Activated naive CD4-positive, alpha-beta T cell (primary cell): Measurements from ENCODE around the gene KRT20.
"Not testable (repeated sequence)": the region's sequence is repeated elsewhere in the genome, so short reads cannot be mapped to it uniquely, and the experiment has no call there.

Experiments
- DNase-seq, 4 experiments: peaks; one replicate each; lab custom pipeline; 2025; lab: John Stamatoyannopoulos, UW

Gene KRT20

DNA sequence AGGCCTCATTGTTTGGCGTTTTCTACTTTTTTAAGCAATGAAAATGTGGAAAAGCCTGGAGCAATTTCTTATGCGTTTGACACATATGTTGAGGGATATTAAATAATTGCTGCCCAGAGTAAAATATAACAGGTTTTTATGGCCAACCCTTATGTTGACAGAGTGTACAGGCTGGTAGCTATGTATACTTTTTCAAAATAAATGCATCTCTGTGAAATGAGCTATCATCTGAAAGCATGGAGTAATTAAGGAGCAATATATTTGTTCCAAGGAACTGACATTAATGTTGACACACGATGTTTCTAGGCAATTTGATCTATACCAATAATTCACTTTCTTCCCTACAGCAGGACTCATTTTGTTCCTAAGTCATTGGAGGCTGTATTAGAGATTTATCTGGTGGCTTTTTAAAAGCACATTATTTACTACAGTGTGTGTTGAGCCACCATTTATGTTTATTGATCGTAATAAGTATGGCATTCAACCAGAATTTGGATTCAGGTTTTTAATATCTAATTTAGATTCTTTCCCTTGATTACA is 11.9 kb upstream of the KRT20 start:
- DNase-seq, result no peak

DNA sequence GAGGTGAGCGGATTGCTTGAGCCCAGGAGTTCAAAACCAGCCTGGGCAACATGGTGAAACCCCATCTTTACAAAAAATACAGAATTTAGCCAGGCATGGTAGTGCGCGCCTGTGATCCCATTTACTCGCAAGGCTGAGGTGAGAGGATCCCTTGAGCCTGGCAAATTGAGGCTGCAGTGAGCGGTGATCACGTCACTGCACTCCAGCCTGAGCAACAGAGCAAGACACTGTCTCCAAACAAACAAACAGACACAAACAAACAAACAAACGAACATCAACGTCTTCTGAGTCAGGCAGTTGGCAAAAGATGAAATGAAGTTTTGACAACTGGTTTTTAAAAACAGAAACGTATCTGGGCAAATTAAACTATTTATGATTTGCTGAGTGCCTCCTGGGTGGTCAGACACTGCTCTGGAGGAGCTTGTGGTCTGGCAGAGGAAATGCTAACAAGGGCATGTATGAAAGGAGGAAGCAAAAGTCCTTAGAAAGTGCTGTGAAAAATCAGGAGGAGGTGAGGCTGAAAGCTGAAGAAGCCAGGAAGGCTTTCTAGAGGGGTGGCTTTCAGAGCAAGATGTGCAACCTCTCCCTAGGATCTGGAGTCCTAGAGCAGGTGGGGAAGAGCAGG is 10.2 kb upstream of the KRT20 start:
- no peak for DNase-seq

DNA sequence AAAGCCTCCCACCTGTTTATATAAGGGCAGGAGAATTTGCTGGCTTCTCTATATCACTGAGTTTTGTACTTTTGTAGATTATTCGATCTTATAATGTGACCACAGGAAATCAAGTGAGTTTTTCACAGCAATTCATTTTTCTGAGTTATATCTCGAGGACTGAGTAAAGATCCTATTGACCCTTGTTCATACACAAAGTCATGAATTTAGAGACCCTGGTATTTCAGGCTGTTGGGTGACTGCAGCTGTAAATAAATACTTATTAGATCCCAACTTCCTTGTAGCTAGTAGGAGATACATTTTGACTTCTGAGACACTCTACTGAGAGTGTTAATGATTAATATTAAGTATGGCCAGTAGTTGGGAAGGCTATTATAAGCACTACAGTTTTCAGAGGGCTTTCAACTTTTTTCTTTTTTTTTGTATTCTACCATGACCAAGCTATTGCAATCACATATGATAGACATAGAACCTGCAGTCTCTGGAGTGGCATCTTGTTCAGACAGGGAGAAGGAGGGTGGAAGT is 3.2 kb upstream of the KRT20 start:
- no peak for DNase-seq

DNA sequence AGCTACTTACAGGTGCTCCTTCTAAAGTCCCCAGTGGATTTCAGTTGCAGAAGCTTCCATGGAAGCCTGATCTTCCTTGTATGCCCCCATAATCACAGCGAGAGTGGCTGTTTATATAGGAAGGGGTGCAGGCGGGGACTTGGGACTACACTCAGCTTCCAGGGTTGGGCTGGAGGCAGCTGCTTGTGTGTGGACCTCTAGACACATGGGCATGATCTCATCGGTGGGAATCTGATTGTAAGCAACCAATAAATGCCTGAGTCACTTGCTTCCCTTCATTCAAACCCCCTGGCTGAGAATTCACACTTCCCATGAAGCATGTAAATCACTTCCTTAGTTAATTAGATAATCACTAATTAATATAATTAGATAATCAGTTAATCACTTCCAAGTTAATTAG is 1.0 kb upstream of the KRT20 start:
- DNase-seq, result no peak

DNA sequence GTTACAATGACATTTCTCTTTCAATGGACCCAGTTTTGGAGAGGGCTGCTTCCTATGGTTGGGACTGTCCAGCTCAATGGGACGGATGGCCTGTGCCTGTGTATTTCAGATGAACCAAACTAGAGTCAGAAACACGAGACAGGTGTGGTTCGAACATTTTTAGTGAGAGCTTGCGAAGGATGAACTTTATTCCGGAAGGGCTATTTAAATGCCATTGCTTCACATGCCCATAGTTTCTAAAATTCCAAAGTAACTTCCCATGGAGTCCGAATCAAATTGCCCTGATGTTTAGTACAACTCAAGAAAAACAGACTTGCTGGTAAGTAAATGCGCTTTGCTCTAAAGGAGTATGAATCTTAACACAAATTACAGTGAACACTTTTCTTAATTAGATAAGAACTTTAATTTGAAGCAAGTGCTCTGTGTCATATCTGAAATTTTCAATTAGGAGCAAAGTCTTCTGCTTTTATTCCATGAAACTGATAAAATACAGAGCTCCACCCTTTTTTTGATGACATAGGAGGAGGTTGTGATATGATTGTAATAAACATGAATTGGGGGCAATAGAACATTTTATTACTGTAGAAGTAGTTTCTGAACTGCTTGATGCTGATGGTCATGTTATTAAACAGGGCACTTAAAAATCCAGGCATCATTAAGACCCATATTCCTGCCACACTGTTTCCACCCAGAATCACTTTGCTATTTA is 1.3 kb downstream of the KRT20 start:
- no peak for DNase-seq

DNA sequence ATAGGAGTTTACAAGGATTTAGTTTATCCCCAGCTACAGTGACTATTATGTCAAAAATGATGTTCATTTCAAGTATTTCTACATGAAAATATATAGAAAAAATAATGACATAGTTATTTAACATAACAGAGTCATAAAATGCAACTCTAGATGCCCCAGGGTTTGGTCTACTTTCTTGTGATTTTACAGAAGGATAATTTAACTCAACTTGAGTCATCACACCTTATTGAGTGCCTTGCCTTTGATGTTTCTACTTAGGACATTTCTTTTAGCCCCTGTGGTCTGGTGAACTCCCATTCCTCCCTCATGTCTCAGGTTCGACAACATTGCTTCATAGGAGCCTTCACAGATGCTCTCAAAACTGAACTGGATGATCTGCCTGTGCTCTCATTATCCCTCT is 2.0 kb downstream of the KRT20 start:
- no peak for DNase-seq

DNA sequence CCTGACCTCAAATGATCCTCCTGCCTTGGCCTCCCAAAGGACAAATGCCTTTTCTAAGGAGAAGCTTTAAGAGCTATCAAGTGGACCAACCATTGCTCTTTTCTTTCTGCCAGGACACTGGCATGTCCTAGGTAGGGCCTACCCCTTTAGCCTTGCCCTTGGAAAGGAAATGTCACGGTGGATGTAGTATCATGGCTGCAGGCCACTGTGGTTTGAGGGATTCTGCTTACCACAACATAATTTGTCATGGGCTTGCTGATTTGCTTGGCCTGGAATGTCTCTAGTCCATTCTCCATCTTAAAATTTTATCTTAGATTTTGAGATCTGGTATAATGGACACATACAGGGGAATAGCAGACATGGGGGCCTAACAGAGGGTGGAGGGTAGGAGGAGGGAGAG is 6.0 kb downstream of the KRT20 start:
- DNase-seq, result no peak

DNA sequence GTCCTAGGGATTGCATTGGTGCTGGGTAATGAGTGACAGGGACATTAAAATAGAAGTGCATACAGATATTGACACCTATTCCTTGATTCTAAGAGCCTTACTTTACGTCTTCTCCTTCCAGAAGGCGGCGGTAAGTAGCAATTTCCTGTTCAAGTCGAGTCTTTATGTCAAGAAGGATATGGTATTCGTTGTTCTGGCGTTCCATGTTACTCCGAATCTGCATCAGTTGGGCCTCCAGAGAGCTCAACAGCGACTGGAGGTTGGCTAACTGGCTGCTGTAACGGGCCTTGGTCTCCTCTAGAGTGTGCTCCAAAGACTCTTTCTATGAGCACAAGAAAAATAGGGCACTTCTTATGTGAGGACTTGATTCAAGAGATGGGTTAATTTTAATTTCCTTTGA is 7.0 kb downstream of the KRT20 start:
- DNase-seq, result no peak

DNA sequence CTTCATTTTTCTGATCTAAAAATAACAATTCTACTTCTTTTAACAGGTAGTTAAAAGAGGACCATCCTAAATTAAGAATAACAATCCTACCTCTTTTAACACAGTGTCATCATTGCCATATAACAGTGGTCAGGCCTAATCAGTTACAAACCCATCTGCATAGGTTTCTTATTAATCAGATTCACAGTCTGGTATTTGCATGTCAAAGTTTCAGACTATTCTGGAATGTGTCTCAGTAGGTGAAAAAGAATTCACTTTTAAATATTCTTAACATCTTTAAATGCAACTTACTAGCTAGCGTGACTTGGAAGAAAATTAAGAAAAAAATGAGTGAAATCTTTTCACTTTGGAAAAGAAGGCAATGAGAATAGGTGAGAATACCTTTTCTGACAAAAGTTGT is 11.2 kb downstream of the KRT20 start:
- no peak for DNase-seq

DNA sequence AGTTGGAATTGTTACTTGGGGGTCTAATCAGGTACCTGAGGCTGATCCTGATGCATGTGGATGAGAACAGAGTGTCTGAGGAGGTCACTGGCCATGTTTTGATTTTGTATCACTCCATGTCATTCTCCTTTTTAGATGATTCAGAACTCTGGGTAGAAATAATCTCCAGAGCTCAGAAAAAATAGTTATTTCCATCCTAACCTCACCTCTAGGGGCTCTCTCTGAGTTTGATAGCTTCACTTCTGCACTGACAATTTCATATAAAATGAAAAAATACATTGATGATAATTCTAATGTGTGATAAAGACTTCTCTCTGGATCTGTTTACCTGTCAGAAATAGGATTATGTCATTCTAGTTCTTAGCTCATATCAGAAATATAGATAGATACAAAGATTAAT is 11.8 kb downstream of the KRT20 start:
- DNase-seq, result no peak

DNA sequence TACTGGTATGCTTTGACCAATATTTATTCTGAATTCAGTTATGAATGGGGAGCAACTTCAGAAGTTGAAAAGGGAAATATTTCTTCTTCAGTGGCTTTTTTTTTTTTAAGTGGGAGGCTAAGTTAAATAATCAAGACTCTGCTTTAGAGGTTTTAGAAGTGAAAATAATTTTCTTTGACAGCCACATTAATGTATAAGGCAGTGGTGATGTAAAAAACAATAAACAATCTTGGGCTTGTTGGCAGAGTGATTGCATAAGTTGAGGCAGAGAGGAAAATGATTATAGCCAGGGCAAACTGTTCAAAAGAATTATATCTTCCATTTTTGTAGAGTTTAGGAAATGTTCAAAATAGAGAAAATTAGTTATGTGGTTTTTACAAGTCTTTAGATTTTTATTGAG is 12.6 kb downstream of the KRT20 start:
- DNase-seq, result no peak

DNA sequence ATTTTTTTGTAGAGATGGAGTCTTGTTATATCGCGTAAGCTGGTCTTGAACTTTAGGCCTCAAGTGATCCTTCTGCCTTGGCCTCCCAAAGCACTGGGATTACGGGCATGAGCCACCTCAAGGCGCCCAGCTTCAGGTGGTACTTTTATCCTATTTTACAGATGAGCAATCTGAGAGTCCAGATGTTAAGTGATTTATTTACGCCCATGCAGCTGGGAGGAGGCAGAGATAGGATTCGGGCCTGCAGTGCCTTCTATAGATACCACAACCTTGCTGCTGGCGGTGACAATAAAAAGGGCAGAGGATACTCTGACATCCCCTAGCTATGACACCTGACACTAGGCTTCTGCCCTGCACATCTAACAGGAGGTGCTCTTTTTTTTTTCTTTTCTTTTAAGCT is 13.7 kb downstream of the KRT20 start:
- no peak for DNase-seq

DNA sequence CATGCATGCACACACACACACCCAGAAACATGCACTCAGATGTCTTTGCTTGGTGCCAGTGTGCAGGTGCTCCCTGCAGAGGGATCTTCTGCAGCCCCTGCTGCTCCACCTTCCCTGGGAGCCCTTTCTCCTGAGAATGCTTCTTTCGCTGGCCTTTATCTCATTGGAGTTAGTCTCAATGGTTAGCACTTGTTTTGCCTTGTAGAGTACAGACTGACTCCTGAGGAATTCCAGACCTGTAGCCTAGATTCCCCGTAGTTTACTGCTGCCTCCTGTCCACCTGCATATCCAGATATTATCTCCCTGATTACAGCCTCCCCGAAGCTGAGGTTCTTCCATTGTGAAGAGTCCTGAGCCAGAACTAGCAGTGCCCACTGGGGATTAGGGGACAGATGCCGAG is 14.9 kb downstream of the KRT20 start:
- no peak for DNase-seq

DNA sequence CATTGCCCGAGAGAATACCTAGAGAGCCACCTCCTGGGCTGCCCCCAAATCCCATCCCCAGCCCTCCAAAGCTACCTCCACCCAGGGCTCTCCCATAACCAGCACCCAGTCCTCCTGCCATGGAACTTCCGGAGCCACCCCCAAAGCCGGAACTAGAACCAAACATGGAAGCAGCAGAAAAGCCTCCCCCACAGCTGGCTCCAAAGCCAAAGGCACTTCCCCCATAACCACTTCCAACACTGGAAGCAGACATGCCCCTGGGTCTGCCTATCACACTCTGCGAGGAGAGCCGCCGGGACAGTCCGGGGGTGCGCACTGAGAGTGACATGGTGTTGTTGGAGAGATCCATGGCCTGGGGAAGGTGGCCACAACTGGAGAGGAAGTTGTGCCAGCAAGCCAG is 18.2 kb downstream of the KRT20 start, which contains the start of gene KRT12:
Gene KRT12 (minus strand): TSS at position 386 of the 400 bp plus-strand sequence. CDS start 37 bp downstream, at position 349.
- no peak for DNase-seq

DNA sequence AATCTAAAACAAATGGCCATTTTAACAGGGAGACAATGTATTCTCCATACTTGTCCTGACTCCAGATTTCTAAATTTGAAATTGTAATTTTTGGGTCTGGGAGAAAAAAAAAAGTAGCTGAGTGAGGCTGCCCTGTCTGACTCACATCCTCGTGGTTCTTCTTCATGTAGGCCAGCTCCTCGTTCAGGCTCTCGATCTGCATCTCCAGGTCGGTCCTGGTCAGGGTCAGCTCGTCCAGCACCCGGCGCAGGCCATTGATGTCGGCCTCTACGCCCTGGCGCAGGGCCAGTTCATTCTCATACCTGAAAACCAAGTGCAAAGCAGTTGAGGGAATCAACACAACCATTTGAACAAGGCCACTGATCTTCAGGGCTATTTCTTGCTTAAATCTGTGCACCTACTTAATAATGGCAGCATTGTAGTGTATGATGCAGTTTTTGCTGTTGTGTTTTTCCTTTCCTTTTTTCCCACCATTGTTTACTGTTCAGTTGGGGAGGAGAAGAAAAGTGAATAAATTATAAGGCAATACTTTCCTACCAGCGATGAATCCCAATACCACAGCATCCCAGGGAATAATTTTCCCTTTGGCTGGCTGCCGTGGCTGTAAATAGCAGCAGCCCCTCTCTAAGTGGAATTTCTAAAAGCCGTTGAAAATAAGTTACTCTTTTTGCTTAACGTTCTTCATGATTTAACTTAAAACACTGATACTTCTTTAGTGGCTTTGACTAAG is 20.2 kb downstream of the KRT20 start:
- no peak for DNase-seq

DNA sequence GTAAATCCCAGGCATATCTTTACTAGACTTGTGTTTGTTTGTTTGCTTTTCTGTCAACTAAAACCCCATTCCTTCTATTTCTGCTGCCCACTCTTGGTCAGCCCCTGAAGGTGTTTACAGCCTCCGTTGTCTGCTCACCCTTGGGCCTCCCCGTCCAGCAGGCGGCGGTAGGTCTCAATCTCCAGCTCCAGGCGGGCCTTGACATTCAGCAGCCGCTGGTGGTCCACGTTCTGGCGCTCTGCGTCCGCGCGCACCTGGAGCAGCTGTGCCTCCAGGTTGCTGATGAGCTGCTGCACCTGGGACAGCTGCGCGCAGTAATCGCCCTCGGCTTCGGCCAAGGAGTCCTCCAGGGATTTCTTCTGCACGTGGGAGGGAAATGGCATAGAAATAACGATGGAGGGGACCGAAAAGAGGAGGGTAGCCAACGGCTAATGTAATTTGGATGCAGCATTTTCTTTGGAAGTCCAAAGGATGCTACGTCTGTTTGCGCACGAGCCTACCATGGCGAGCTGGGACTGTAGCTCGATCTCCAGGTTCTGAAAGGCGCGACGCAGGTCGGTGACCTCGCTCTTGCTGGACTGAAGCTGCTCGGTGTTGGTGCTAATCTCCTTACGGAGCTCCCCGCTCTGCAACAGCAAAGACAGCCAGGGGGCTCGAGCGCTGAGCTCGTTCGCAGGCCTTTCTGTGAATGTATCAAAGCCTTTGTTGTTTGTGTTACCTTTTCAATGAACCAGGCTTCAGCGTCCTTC is 21.9 kb downstream of the KRT20 start:
- no peak for DNase-seq

DNA sequence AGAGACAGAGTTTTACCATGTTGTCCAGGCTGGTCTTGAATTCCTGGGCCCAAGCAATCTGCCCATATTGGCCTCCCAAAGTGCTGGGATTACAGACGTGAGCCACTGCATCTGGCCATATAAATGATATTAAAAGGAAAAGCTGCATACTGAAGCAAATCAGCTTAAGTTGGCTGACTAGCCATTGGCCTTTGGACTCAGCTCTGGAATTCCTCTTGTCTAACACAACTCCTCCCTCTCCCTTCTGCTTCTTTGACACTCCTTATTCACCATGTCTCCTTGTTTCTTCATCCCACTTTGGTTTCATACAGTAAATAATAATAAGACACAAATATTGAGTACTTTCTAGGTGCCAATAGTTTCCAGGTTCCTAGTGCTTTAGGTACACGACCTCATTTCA is 25.5 kb downstream of the KRT20 start:
- DNase-seq, result no peak

DNA sequence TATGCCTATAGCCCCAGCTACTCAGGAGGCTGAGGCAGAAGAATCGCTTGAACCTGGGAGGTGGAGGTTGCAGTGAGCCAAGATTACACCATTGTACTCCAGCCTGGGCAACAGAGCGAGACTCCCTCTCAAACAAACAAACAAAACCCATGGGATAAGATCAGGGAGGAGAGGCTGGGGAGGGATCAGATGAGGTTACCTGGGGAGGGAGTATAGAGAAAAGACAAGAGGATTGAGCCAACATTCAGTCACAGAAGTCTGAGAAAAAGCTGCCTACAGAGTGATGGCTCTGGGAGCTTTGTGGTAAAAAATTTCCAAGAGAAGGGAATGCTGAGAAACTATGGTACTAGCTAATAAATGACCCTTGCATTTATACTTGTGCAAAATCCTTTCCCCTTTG is 26.4 kb downstream of the KRT20 start:
- not testable (repeated sequence) for DNase-seq

DNA sequence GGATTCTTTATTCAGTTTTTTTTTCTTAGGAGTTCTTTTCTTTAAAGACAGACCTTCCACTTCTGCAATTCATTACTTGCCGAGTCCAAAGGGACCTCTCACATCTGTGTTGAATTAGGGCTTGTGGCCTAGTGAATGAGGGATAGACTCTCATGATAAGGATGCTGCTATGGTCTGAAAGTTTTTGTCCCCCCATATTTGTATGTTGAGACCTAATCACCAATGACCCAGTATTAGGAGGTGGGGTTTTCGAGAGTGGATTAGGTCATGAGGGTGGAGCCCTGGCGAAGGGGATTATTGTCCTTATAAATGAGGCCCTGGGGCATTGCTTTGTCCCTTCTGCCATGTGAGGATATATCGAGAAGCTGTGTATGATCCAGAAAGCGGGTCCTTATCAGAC is 27.5 kb downstream of the KRT20 start:
- no peak for DNase-seq

DNA sequence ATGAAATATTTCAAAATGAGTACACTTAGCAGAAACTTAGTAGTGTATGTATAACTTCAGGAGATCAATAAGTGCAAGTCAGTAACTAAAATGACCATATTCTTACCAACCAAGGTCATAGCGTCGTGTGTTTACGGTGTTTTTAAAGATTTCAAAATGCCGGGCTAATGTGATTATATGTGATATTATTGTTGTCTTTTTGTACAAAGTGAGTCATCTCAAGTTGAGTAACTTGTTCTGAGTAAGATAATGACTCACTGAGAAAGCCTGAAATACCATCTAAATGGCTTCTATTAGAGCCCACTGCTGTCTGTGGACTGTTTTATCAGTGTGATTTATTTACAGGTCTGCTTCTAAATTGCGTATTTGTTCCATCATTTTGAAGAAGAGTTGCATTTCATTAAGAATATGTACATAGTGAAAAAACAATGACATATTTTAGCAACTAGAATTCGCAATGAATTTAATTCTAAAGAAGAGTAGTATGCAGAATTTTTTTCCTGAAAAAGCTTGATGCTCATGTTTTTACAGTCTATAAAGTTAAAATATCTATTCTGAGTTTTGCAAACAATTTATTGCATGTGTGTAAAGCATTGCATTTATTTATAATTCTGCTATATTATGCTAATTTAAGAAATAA is 30.7 kb downstream of the KRT20 start:
- no peak for DNase-seq

DNA sequence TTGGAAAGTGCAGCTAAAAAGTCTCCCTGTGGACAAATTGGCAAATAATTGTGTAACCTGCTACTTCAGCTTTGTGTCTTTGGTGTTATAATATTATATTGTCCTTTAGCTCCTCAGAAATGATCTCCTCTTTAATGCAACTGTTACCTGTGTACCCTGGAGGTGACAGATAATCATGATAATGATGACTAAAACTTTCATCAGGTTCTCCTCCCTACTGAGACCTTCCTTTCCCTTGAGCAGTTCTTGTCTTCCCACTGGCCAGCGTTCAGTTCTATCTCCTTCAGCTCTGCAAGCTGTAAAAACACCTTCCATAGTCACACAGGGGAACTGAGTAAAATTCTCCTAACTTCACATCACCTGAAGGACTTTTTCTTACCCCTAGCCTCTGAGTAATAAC is 32.7 kb downstream of the KRT20 start:
- DNase-seq, result no peak
